IPS-NIHi11 (cell line): ENCODE data around the gene SYNGAP1.

ENCODE experiments used
- DNase-seq: peaks from one replicate; pipeline ENCODE4 v3.0.0; 2012; ENCODE audit warnings: mixed read lengths, low spot score

The SYNGAP1 gene

DNA sequence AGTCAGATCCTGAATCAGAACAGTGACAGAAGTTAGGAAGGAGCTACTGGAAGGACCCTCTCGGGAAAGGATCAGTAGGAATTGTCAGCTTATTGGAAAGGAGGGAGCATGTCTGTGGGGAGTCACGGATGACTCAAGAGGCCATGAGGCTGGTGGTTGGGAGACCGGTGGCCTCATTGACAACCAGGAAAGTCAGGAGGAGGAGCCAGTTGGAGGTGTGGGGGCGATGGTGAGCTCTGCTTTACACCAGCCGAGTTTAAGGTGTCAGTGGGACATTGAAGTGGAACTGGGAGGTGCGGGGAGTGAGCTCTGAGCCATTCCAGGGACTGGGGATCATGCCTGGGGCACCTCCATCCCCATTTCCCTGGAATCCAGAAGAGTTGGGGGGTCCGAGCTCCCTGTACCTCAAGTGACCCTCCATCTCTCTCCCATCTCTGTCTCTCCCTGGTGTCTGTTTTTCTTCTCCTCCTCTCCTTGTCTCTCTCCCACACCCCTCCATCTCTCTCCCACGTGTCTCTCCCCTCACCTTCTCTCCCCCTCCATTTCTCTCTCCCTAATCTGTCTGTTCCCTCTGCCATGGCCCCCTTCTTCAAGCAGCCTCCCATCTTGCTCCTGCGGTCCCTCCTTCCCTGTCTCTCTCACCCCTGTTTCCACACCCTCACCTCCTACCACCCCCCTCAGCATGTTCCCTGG is 20.2 kb downstream of the SYNGAP1 start:
- no peak for DNase-seq

DNA sequence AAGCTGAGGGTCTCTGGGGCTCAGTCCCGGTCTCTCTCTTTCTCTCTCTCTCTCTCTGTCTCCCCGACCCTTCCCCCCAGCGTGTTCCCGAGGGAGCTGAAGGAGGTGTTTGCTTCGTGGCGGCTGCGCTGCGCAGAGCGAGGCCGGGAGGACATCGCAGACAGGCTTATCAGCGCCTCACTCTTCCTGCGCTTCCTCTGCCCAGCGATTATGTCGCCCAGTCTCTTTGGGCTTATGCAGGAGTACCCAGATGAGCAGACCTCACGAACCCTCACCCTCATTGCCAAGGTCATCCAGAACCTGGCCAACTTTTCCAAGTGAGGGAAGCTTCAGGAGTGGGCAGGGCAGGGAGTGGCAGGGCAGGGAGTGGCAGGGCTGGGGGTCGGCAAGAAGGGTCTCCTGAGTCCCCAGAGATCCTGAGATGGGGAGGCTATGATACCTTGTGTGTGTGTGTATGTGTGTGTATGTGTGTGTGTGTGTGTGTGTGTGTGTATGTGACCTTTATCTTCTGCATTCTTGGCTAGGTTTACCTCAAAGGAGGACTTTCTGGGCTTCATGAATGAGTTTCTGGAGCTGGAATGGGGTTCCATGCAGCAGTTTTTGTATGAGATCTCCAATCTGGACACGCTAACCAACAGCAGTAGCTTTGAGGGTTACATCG is 20.9 kb downstream of the SYNGAP1 start:
- DNase-seq, result no peak

DNA sequence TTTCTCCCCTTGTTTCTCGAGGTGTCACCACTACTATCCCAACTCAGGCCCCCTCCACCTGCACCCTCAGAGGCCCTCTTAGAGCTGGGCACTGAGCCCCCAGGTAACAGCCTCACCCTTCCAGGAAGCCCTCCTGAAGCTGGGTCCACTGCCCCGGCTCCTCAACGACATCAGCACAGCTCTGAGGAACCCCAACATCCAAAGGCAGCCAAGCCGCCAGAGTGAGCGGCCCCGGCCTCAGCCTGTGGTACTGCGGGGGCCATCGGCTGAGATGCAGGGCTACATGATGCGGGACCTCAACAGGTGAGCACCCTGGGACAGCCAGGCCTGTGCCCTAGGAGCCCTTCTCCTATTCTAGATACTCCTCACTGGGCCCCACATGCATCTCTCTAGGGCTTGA is 21.6 kb downstream of the SYNGAP1 start:
- DNase-seq, result no peak

DNA sequence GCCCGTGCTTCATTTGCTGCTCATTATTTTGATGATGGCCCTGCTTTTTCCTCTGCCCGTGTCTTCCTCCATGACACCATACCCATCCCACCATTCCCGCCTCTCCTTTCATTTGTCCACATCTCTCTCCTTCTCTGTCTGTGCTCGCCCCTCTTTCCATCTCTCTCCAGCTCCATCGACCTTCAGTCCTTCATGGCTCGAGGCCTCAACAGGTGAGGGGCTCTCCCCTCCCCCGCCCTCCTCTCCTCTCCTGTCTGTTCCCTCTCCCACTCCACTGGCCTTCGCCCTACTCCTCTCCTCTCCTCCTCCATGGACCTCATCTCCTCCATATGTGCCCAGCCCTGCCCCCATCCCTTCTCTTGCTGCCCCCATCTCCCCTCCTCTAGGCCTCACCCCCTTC is 22.4 kb downstream of the SYNGAP1 start:
- no peak for DNase-seq

DNA sequence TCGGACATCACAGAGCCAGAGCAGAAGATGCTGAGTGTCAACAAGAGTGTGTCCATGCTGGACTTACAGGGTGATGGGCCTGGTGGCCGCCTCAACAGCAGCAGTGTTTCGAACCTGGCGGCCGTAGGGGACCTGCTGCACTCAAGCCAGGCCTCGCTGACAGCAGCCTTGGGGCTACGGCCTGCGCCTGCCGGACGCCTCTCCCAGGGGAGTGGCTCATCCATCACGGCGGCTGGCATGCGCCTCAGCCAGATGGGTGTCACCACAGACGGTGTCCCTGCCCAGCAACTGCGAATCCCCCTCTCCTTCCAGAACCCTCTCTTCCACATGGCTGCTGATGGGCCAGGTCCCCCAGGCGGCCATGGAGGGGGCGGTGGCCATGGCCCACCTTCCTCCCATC is 23.2 kb downstream of the SYNGAP1 start:
- DNase-seq, result no peak

DNA sequence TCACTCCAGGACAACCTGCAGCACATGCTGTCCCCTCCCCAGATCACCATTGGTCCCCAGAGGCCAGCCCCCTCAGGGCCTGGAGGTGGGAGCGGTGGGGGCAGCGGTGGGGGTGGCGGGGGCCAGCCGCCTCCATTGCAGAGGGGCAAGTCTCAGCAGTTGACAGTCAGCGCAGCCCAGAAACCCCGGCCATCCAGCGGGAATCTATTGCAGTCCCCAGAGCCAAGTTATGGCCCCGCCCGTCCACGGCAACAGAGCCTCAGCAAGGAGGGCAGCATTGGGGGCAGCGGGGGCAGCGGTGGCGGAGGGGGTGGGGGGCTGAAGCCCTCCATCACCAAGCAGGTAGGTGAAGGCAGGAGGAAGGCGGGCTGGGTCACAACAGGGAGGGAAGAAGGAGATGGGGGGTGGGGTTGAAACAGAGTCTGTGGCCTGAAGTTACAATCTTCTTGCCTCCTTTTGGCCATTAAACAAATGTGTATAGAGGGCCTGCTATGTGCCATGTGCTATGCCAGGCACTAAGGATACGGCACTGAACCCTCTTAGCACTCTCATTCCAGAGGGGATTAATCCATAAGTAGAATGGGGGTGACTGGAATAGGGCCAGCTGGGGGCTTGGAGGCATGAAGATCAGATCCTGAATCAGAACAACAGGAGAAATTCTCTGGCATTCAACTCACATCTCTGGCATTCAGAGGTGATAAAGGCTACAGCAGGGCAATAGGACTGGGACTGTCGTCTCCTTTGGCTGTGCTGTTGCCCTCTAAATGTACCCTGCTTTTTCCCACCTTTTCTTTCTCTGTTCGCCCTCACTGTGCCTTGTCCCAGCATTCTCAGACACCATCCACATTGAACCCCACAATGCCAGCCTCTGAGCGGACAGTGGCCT is 24.0 kb downstream of the SYNGAP1 start:
- DNase-seq, result no peak

DNA sequence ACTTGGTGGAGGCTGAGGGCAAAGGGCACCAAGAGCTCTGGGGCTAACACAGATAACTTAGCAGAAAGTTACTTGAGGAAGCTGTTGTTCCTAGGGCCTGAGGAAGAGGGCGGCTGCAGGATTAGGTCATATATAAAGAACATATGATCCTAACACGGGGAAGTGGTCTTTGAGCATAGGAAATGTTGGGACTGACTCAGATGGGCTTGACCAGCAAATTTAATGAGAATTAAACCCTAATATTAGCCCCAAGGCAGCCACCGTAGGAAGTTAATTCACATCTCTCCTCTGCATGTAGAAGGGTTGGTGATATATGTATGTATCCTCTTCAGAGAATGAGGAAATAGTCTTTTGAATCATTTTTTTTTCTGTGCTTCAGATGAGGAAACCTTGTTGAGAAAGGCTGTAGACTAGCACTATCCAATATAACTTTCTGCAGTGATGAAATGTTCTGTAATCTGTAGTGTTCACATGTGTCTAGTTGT is 25.3 kb downstream of the SYNGAP1 start:
- no peak for DNase-seq

DNA sequence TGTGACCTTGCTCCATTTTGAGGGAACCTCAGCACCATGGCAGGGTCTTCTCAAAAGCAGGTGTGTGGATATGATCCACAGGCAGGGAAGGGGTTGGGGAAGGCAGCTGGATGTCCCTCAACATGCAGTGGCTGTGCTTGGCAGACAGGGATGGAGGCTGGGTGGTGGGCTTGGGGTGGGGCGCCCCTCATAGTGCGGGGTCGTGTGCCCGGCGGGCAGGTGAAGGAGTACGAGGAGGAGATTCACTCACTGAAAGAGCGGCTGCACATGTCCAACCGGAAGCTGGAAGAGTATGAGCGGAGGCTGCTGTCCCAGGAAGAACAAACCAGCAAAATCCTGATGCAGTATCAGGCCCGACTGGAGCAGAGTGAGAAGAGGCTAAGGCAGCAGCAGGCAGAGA is 26.5 kb downstream of the SYNGAP1 start:
- no peak for DNase-seq

DNA sequence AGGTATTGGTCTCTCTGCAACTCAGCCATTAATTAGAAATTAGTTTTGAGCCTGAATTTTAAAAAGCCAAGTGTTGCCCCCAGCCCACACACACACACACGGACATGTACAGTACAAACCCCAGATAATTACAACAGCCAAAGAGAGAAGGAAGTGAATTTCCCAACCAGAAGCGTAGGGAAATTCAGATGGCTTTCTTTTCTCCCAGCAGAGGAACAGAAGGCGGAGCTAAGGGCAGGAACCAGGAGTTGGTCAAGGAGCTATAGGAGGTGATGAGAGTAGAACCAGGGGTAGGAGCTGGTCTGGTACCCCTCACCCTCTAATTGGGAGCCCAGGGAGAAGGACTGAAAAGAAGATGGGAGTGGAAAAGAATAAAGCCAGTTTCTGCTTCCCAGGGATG is 30.6 kb downstream of the SYNGAP1 start:
- DNase-seq, result no peak

DNA sequence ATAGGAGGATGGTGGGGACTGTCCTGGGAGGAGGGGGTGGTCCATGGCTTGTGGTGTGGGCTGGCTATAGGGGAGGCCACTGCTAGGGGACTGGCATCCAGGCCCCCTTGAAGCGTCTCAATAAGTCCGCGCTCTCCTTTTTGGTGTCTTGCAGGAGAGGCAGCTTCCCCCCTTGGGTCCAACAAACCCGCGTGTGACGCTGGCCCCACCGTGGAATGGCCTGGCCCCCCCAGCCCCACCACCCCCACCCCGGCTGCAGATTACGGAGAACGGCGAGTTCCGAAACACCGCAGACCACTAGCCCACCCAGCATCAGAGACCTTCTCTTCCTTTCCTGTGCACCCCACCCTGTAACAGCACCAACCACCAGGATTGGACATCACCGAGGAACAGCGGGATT is 31.7 kb downstream of the SYNGAP1 start:
- no peak for DNase-seq

DNA sequence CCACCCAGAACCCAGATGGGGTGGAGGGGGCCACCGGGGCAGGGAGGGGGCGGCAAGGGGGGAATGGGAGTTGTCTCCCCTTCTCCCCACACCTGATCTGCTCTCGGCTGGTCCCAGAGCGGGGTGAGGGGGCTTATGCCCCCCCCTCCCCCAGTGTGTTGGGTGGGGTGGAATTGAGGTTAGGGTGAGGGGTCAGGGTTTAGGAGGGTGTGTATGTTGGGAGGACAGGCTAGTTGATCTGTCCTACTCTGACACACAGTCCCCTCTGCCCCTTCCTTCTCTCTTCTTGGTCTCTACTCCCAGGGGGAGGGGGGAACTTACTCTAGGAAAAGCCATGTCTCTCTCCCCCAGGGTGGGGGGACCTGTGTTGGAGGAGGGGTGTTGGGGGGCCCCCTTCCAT is 32.6 kb downstream of the SYNGAP1 start:
- DNase-seq, result no peak

DNA sequence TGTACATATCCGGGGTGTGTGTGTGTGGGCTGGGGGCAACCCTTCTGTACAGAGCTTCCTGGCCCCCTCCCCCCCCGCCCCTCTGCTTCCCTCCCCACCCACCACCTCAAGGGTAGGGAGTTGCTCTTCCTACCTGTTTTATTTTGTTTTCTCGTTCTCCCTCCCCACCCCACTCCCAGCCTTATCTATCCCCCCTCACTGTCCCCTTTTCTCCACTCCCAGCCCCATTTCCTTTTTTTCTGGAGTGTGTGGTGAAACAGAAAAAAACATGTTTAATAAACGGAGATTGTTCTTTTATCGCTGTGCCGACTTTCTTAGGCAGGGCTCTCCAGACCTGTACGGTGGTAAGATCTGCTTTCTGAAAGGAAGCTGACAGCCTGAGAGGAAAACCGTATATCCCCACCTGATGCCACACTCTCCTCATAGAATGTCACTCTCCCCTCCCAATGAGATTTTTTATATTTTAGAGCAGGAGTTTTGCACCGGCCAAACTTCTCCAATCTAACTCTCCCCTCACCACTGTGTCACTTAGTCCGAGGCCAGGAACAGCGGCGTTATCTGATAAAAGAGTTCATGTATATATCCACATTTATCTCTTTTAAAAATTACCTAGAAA is 33.6 kb downstream of the SYNGAP1 start:
- DNase-seq, result no peak

DNA sequence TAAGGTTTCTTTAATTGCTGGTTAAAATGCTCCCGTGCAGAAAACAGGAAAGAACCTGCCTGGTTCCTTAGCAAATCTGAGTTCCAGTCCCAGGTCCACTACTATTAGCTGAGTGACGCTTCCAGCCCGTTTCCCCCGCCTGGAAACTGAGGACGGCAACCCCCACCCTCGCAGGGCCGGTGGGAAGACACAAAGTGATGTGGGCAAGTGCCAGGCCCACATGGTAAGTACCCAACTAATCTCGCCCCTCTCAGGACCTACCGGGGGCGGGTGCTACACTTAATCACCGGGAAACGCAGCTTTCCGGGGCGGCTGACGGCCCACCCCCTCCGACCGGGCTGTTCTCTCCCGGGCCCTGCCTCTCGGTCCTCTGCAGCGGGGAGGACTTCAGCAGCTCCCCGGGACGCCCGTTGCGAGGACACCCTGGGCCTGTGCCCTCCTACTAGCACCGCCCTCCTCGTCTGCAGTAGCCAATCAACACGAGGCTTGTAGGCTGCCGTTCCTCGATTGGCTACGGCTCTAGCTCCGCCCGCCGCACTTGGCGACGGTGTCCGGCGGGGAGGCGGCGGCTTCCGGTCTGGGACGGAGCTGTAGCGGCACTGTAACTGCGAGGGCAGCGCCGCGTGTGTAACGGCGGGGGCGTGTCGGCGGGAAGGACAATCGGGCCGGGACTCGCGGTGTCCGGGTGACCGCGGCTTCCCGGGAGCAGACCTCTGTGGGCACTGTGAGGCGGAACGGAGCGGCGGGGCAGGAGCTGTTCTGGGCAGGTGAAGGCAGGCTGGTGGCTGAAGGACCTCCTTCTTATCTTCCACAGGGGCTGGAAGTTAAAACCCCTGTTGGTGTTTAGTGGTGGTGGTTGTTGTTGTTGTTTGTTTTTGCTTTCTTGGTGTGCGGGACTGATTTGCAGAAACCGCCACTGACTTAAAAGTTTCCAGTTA is 34.4 kb downstream of the SYNGAP1 start, which contains the start of gene ZBTB9:
Gene ZBTB9, plus strand, starts transcription at position 568 of the 938 bp plus-strand sequence. CDS start 525 bp downstream, outside the sequence.
- DNase-seq, result peak; percentile 99

DNA sequence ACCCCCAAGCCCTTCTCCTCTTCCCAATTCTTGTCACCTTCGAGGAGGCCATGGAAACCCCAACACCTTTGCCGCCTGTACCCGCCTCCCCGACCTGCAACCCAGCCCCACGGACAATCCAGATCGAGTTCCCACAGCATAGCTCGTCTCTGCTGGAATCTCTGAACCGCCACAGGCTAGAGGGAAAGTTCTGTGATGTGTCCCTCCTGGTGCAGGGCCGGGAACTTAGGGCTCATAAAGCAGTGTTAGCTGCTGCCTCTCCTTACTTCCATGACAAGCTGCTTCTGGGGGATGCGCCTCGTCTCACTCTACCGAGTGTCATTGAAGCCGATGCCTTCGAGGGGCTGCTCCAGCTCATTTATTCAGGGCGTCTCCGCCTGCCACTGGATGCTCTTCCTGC is 35.2 kb downstream of the SYNGAP1 start:
- DNase-seq, result no peak

DNA sequence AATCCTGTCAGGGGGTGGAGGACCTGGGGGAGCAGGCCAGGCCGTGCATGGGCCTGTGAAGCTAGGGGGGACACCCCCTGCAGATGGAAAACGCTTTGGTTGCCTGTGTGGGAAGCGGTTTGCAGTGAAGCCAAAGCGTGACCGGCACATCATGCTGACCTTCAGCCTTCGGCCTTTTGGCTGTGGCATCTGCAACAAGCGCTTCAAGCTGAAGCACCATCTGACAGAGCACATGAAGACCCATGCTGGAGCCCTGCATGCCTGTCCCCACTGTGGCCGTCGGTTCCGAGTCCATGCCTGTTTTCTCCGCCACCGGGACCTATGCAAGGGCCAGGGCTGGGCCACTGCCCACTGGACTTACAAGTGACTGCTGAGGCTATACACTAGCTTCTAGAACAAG is 36.3 kb downstream of the SYNGAP1 start:
- DNase-seq, result no peak

DNA sequence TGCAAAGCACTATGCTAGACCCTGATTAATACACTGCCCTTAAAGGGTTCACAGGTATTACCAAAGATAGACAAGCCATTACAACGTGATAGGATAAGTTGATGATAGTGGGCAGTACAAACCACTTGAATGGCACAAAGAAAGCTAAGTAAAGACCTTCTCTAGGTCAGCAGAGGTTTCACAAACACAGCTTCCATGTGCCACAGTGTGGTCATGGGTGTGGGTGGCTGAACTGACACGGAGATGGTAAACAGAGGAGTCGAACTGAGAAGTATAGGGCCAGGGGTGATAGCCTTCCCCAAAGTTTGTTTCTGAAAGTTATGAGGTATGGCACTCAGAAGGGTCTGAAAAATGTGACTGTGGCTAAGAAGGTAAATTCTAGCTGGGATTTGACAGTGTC is 38.8 kb downstream of the SYNGAP1 start:
- DNase-seq, result no peak

DNA sequence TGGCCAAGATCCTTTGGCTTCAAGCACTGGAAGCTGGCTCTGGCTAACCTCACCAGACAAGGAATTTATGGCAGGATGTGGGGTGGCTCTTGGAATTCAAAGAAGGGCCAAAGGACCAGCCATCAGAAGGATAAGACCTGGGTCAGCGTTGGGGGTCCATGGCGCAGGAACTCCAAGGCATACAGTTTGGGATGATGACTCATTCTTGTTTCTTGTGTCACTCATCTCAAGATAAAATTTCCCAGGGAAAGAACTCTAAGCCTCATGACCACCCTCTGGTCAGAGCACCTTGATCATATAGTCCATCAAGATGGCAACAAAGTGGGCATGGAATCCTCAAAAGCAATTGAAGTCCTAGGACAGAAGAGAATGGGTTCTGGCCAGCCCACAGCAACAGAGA is 39.4 kb downstream of the SYNGAP1 start:
- DNase-seq, result no peak

DNA sequence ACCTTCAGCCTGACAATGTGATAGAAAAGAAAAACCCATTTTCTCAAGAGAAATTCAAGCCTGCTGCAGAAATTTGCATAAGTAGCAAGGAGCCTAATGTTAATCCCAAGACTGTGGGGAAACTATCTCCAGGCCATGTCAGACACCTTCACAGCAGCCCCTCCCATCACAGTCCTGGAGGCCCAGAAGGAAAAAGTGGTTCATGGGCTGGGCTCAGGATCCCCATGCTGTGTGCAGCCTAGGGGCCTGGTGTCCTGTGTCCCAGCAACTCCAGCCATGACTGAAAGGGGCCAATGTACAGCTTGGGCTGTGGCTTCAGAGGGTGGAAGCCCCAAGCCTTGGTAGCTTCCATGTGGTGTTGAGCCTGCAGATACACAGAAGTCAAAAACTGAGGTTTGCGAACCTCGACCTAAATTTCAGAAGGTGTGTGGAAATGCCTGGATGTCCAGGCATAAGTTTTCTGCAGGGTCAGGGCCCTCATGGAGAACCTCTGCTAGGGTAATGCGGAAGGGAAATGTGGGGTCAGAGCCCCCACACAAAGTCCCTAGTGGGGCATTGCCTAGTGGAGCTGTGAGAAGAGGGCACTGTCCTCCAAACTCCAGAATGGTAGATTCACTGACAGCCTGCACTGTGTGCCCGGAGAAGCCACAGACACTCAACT is 46.3 kb downstream of the SYNGAP1 start:
- DNase-seq, result no peak

DNA sequence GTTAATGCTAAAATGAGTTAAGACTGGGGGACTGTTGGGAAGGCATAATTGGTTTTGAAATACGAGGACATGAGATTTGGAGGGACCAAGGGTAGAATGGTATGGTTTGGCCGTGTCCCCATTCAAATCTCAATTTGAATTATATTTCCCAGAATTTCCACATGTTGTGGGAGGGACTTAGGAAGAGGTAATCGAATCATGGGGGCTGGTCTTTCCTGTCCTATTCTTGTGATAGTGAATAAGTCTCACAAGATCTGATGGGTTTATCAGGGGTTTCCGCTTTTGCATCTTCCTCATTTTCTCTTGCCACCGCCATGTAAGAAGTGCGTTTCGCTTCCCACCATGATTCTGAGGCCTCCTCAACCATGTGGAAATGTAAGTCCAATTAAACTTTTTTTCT is 47.2 kb downstream of the SYNGAP1 start:
- no peak for DNase-seq

DNA sequence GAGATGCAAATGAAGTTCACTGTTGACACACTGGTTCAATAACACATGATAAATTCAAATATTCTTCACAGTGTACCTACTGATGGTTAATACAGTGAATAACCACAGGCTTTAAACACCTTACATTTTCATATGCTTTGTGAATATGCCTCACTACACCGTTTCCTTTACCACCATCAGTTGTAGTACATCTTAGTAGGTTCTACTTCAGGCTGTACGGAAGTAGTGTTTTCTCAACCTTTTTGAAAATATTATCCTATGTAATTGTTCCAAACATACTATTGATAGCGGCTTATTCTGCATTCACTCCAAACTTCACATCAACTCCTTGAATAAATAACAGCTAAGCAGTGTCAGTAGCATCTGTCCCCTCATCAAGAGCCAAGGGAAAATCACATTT is 49.8 kb downstream of the SYNGAP1 start:
- no peak for DNase-seq

DNA sequence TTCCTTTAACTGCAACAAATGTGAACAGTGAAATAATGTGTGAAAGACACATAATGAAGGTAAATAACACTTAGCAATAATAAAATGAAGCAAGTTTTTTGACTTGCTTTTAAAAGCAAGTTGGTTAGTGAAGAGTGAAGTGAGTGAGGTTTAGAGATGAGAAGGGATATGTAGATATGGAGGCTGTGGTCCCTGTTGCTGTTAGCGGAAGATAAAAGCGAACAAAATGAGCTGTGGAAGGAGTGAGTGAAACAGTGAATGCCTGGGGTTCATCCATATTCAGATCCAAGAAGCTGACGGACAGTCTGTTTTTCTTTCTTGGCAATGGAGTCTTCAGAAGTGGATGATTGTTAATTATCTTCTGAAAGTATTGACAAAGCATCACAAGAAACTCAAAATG is 58.0 kb downstream of the SYNGAP1 start:
- no peak for DNase-seq
